Neural progenitor cell (in vitro differentiated cells): ENCODE results near the gene KIF19.

Experiments used
- CTCF ChIP-seq: fragments of 200-600 bp; sonication (generic); IDR thresholded peaks from 2 replicates; pipeline ENCODE4 v1.5.1; 2017; ENCODE audit warnings: antibody characterized with exemption, mild to moderate bottlenecking
- EZH2 ChIP-seq: fragments of 200-600 bp; sonication (generic); IDR thresholded peaks from 2 replicates; pipeline ENCODE4 v1.6.1; 2017; ENCODE audit warnings: antibody characterized with exemption, mild to moderate bottlenecking, moderate library complexity
- EZH2phosphoT487 ChIP-seq: fragments of 200-600 bp; sonication (generic); IDR thresholded peaks from 2 replicates; pipeline ENCODE4 v1.6.1; 2017; ENCODE audit warnings: antibody characterized with exemption

- TF ChIP-seq EZH2 (no peak), CTCF (no peak), EZH2phosphoT487 (no peak)
Measured at GRCh38 chr17:74355065-74355464, 29.0 kb downstream of the KIF19 start.
